Activated CD4-positive, CD25-positive, alpha-beta regulatory T cell treated with anti-CD3 and anti-CD28 coated beads, Interleukin-2, amount 50 U/mL, for 24 hours (primary cell): ENCODE data around the gene ISL2.
"Not testable (repeated sequence)": the region's sequence is repeated elsewhere in the genome, so short reads cannot be mapped to it uniquely, and the experiment has no call there.

Experiments
- ATAC-seq, 2 donors: fragments of 150-1000 bp; cut with Tn5 transposase; one replicate each; pipeline ENCODE4 v1.10.0; 2021; ENCODE audit warnings: mild to moderate bottlenecking in 1 of 2, moderate library complexity in 1 of 2

The ISL2 gene

DNA sequence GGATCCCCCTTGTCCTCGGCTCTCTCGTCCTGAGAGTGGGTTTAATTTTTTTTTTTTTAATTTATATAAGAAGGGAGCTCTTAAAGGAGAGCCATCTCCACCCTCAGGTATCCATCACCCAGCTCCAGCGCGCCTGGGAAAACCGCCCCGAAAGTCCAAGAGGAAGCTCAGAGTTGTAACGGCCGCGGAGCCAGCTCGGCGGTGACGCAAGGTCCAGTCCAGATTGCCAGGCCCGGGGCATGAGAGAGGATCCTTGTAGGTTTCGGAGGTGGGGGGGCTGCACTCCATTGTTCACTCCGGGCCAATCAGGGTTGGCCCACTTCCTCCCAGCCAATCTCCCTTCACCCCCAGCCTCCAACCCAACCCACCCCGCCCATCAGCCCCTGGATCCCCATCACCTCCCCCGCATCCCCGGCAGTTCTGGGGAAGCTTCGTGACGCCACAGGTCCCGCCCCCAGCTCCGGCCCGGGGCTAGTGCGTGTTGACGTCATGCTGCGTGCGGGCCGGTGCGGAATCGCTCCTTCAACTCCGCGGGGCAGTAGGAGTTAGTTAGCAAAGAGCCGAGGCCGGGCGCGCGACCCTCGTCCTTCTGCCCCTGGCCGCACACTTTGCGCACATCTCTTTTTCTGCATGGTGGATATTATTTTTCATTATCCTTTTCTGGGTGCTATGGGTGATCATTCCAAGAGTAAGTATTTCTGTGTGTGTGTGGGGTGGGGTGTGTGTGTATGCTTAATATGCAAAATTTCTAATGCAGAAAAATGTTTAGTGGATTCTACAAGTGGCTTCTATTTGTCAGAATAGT is at the start of gene ISL2:
ISL2 (plus strand) TSS at position 520 of the 805 bp plus-strand sequence; CDS start at position 631, 111 bp downstream.
- ATAC-seq: peak; percentile 44 to 51

GRCh38 chr15:76289582-76289981 is 47.0 kb upstream of the ISL2 start:
- no peak for ATAC-seq

- peak; percentile 71 to 98 for ATAC-seq
Observed at GRCh38 chr15:76293361-76293760, 43.2 kb upstream of the ISL2 start.

DNA sequence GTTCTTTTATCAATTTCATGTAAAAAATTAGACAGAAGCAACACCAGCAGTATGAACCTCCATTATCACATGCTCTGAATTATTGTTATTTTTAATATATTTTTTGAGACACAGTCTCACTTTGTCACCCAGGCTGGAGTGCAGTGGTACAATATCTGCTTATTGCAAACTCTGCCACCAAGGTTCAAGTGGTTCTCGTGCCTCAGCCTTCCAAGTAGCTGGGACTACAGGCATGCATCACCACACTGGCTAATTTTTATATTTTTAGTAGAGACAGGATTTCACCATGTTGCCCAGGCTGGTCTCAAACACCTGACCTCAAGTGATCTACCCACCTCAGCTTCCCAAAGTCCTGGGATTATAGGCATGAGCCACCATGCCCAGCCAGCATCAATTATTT is 42.1 kb upstream of the ISL2 start:
- not testable (repeated sequence) for ATAC-seq

DNA sequence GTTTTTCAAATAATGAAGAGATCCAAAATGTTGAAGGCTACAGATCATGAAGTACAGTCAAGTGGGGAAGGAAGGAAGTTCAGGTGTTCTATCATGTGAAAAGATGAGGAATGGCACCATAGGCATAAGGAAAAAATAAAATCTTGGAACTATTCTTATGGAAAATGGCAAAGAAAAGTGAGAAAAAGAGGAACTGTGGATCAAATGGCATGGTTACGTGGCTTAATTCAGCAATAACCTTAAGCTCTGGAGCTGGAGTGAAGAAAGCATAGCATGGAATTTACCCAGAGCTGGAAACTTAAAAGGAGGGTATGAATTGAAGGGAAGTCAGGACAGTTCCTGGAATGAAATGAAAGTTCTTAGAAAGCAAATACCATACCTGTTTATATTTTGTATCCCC is 39.7 kb upstream of the ISL2 start:
- ATAC-seq: no peak

DNA sequence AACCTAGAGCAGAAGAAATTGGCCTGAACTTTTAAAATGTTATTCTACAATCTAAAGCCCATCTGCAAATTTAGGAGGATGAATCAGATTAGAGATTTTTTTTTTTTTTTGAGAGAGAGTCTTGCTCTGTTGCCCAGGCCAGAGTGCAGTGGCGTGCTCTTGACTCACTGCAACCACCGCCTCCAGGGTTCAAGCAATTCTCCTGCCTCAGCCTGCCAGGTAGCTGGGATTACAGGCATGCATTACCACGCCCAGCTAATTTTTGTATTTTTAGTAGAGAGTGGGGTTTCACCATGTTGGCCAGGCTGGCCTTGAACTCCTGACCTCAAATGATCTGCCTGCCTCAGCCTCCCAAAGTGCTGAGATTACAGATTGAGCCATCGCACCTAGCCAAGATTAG is 38.6 kb upstream of the ISL2 start:
- not testable (repeated sequence) for ATAC-seq

- no peak for ATAC-seq
Observed at GRCh38 chr15:76298986-76299385, 37.6 kb upstream of the ISL2 start.

GRCh38 chr15:76299786-76300185 is 36.8 kb upstream of the ISL2 start:
- ATAC-seq: no peak

GRCh38 chr15:76303909-76304308 is 32.7 kb upstream of the ISL2 start:
- ATAC-seq: no peak

DNA sequence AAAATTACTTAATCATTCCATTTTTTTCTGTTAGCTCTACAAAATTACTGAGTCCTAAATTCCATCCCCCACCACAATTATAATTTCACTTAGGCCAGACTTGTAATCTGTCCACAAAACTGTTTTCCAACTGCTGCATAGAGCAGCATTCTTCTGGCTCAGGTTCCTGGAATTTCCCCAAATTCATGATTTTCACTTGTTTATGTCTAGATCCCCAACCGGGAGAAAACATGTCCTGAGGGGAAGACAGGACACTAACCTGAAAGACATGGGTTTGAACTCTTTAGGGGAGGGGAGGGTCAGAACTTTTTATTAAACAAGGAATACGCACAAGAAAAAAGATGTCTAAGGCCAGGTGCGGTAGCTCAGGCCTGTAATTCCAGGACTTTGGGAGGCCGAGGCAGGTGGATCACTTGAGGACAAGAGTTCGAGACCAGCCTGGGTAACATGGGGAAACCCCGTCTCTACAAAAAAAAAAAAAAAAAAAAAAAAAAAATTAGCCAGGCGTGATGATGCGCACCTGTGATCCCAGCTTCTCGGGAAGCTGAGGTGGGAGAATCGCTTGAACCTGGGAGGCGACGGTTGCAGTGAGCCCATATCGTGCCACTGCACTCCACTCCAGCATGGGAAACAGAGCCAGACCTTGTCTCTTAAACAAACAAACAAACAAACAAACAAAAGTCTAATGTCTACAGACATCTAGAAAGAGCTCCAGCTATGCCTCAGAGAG is 26.8 kb upstream of the ISL2 start:
- no peak for ATAC-seq

GRCh38 chr15:76310475-76311099 is 26.0 kb upstream of the ISL2 start:
- no peak for ATAC-seq

- ATAC-seq: peak; percentile 98 to 99
Observed at GRCh38 chr15:76311100-76311953, 25.2 kb upstream of the ISL2 start, which contains the start of gene ETFA. ETFA (minus strand) TSS chr15:76311469; CDS start chr15:76311388, 81 bp downstream.

GRCh38 chr15:76312540-76313174 is 23.9 kb upstream of the ISL2 start:
- ATAC-seq: no peak

GRCh38 chr15:76313175-76313567 is 23.4 kb upstream of the ISL2 start:
- ATAC-seq: not testable (repeated sequence)

DNA sequence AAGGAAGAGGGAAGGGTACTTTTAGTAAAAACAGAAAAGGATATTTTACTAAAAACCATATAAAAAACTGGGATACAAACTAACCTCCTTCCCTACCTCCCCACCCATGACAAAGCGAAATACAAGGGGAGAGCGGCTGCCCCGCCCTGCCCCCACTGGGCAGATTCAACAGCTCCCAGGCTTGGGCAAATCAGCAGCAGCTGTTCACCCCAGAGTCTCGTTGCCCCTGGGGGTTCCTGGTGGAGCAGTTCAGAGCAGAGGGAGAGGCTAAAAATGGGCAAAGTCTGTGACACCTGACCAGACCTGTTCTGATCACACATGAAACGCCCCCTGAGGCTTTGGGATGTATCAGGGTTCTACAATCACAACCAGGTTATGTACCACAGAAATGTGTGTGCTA is 22.8 kb upstream of the ISL2 start:
- no peak for ATAC-seq

DNA sequence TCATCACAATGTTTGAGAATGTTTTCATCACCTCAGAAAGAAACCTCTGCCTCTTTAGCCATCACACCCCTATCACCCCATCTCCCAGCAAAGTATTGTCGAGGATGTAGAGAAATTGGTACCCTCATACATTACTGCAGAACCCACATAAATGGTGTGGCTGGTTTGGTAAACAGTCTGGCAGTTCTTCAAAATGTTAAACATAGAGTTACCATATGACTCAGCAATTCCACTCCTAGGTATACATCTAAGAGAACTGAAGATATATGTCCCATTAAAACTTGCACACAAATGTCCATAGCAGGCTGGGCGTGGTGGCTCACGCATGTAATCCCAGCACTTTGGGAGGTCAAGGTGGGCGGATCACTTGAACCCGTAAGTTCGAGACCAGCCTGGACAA is 16.6 kb upstream of the ISL2 start:
- ATAC-seq: no peak

- no peak for ATAC-seq
Observed at GRCh38 chr15:76321171-76321570, 15.4 kb upstream of the ISL2 start.

- no peak for ATAC-seq
Observed at GRCh38 chr15:76321602-76322001, 15.0 kb upstream of the ISL2 start.

DNA sequence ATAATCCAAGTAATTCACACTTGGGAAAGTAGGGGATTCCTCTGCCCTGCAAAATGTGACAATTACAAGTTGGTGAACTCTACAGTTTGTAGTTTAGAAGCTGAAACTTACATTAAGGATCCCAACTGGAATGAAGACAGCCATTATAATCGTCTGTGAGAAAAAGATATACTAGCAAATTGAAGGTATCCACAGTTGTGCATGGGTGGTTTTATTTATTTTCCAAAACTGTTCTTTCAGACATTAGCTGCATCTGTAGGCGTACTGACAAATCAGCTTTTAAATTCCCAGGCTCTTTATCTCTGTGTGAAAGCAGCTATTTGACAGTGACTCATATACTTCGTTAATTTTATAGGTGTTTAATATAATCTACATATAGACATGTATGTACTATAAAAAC is 12.5 kb upstream of the ISL2 start:
- no peak for ATAC-seq

DNA sequence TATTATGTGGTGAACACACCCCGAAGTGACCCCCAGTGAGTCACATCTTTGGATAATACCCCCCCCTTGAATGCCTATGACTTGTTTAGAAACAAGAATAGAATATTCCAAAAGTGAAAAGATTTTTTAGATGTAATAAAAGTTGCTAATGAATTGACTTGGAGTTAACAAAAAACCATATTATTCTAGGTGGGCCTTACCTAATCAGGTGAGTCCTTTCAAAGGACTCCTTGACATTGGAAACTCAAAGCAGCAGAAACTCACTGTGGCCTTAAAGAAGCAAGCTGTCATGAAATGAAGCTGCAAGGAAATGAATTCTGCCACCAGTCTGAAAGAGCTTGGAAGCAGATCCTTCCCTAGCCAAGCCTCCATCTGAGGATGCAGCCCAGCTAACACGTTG is 10.9 kb upstream of the ISL2 start:
- ATAC-seq: no peak

DNA sequence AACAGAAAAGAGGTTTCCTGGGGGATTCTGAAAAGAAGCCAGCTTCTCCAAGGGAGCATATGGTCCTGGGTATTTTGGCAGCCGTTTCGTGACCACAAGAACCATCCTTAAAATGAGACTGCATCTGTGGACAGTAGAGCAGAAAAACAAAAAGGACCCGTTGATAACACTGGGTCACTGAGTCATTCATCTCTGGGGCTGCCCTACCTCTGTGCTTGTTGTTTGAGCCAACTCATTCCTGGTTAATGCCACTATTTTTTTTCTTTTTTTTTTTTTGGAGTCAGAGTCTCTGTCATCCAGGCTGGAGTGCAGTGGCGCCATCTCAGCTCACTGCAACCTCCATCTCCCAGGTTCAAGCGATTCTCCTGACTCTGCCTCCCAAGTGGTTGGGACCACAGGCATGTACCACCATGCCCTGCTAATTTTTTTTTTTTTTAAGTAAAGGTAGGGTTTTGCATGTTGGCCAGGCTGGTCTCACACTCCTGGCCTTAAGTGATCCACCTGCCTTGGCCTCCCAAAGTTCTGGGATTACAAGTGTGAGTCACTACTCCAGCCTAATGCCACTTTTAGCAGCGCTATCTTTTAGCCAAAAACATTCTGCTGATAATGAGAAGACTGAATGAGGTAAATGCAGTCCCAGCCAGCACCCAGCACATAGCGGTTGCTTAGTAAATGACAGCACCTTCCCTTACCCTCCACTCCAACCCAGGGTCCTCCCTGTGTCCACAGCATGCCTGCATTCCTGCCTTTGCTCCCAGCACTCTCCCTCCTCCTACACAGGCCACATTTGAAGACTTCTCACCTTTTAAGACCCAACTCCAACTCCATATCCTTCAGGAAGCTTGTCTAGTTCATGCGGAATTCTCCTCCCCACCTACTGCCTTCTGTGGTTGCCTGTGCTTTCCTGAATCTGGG is 9.1 kb upstream of the ISL2 start:
- no peak for ATAC-seq
